HL-60 (cell line): ENCODE data around the gene KRT86.

Experiments used
- DNase-seq, 2 experiments: peaks; one replicate each; pipeline ENCODE4 v3.0.0-alpha.2; 2010 to 2020; ENCODE audit warnings: low read depth in 1 of 2, low spot score in 1 of 2
- H3K27ac ChIP-seq: fragments of 250-450 bp; sonication (Bioruptor Pico); replicated peaks from 2 replicates; pipeline ENCODE4 v1.5.1; 2020; ENCODE audit warnings: mild to moderate bottlenecking, moderate library complexity
- H3K27me3 ChIP-seq: fragments of 250-450 bp; sonication (Bioruptor Pico); 2 replicates; pipeline ENCODE4 v1.5.1; 2021; ENCODE audit warnings: mild to moderate bottlenecking, moderate library complexity; ENCODE audit not compliant: insufficient read depth, poor library complexity, severe bottlenecking
- H3K4me3 ChIP-seq: replicated peaks from 2 replicates; pipeline ENCODE4 v1.5.1; 2011; ENCODE audit warnings: mild to moderate bottlenecking, control low read depth, low read length; ENCODE audit not compliant: insufficient read depth
- CTCF ChIP-seq: IDR thresholded peaks from one replicate; pipeline ENCODE4 v1.5.1; 2011; ENCODE audit warnings: low read length, control low read depth, inconsistent platforms; ENCODE audit not compliant: insufficient read depth
- GABPA ChIP-seq: IDR thresholded peaks from 2 replicates; pipeline ENCODE4 v1.6.1; 2012; ENCODE audit warnings: low read depth
- POLR2AphosphoS5 ChIP-seq: IDR thresholded peaks from 2 replicates; pipeline ENCODE4 v1.6.1; 2012; ENCODE audit warnings: low read depth
- SPI1 ChIP-seq: IDR thresholded peaks from 2 replicates; pipeline ENCODE4 v1.6.1; 2012; ENCODE audit warnings: low read depth, mild to moderate bottlenecking, borderline replicate concordance
- TF ChIP-seq, protein P1 (sequence below): IDR thresholded peaks from 2 replicates; pipeline ENCODE4 v1.6.1; 2012; ENCODE audit warnings: low read depth; ENCODE audit not compliant: insufficient replicate concordance

Gene KRT86

DNA sequence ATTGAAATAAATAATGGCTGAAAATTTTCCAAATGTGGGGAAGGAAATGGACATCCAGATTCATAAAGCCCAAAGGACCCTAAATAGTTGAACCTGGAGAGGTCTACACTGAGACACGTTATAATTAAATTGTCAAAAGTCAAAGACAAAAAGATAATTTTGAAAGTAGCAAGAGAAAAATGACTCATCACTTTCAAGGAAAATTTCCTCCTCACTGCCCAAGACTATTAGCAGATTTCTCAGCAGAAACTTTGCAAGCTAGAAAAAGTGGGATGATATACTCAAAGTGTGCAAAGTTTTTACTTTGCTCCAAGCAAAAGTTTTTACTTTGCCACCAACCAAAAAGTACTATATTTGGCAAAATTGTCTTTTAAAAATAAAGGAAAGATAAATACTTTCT is 62.6 kb downstream of the KRT86 start:
- Histone ChIP-seq H3K4me3 (no peak overlapping the region), H3K27me3 (peaks cover 10% of the 10 kb centered on the region), H3K27ac (no peak overlapping the region)
- no peak for DNase-seq
- no peak for TF ChIP-seq GABPA
- no peak for TF ChIP-seq CTCF
- TF ChIP-seq, protein P1, sequence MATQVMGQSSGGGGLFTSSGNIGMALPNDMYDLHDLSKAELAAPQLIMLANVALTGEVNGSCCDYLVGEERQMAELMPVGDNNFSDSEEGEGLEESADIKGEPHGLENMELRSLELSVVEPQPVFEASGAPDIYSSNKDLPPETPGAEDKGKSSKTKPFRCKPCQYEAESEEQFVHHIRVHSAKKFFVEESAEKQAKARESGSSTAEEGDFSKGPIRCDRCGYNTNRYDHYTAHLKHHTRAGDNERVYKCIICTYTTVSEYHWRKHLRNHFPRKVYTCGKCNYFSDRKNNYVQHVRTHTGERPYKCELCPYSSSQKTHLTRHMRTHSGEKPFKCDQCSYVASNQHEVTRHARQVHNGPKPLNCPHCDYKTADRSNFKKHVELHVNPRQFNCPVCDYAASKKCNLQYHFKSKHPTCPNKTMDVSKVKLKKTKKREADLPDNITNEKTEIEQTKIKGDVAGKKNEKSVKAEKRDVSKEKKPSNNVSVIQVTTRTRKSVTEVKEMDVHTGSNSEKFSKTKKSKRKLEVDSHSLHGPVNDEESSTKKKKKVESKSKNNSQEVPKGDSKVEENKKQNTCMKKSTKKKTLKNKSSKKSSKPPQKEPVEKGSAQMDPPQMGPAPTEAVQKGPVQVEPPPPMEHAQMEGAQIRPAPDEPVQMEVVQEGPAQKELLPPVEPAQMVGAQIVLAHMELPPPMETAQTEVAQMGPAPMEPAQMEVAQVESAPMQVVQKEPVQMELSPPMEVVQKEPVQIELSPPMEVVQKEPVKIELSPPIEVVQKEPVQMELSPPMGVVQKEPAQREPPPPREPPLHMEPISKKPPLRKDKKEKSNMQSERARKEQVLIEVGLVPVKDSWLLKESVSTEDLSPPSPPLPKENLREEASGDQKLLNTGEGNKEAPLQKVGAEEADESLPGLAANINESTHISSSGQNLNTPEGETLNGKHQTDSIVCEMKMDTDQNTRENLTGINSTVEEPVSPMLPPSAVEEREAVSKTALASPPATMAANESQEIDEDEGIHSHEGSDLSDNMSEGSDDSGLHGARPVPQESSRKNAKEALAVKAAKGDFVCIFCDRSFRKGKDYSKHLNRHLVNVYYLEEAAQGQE = no peak

- no peak for DNase-seq
- H3K4me3 ChIP-seq = no peak overlapping the region
- no peak overlapping the region for H3K27ac ChIP-seq
- H3K27me3 ChIP-seq = peaks cover 10% of the 10 kb centered on the region
- no peak for TF ChIP-seq CTCF
- TF ChIP-seq GABPA = no peak
- no peak for TF ChIP-seq SPI1
- TF ChIP-seq POLR2AphosphoS5 = no peak
- TF ChIP-seq, protein P1 = no peak
Measured at GRCh38 chr12:52338241-52338960, 64.0 kb downstream of the KRT86 start.

- TF ChIP-seq SPI1 (no peak), CTCF (no peak), GABPA (no peak), POLR2AphosphoS5 (no peak)
- TF ChIP-seq, protein P1 = no peak
- no peak overlapping the region for H3K27ac ChIP-seq
- H3K4me3 ChIP-seq = no peak overlapping the region
- peaks cover 6% of the 10 kb centered on the region for H3K27me3 ChIP-seq
- DNase-seq = no peak
Measured at GRCh38 chr12:52341066-52341580, 66.7 kb downstream of the KRT86 start.
